Pulmonary artery endothelial cell (primary cell): ENCODE results near the gene HDGFL3. TPM values are rescaled to one million over a fixed set of nuclear protein-coding genes. Genes with fewer than 3 reads are reported as not detected.
A peak's percentile ranks its signal among the peaks of the same experiment; 100 is the strongest.
"Not testable (repeated sequence)": the region's sequence is repeated elsewhere in the genome, so short reads cannot be mapped to it uniquely, and the experiment has no call there.

Experiments
- DNase-seq: peaks from one replicate; pipeline ENCODE4 v3.0.0-alpha.2; 2011; ENCODE audit warnings: low read depth, low spot score
- total RNA-seq: library from RNA; depleted of rRNA; stranded (reverse); fragments of >200 nt; gene quantifications from 2 replicates; pipeline ENCODE4 v1.2.3, GENCODE V29; 2014

The HDGFL3 gene
- total RNA-seq, 1 donor from 2014 or later = 86.5 TPM

DNA sequence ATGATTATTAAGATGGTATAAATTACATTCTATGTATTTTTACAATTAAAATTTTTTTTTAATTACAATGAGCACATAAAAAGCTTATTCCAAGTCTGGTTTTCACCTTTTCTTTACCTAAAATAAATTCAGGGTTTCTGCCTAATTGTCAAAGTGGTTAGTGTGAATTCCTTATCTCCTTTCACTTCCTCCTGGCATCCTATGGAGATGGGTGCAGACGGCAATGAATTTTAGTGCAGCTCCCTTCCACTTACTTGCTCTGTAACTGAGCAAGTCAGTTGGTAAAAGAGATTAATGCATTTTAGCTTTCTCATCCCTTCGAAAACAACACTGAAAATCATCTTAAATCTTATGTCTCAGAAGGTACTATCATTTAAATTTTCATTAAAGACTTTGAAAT lies 13.1 kb downstream of the HDGFL3 start:
- DNase-seq = no peak

DNA sequence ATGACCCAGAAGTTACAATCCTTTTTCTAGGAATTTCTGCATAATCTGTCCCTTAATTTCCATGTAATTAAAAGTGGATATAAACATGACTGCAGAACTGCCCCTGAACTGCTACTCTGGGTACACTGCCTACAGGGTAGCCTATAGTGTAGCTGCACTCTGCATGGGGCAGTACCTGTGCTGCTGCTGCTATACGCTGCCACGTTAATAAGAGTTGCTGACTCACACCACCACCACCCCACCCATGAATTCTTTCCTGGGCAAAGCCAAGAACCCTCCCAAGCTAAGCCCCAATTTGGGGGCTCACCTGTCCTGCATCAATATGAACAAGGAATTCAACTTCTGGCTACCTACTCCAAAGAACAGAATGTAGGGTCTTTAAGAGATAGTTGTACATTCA lies 13.9 kb downstream of the HDGFL3 start:
- no peak for DNase-seq

DNA sequence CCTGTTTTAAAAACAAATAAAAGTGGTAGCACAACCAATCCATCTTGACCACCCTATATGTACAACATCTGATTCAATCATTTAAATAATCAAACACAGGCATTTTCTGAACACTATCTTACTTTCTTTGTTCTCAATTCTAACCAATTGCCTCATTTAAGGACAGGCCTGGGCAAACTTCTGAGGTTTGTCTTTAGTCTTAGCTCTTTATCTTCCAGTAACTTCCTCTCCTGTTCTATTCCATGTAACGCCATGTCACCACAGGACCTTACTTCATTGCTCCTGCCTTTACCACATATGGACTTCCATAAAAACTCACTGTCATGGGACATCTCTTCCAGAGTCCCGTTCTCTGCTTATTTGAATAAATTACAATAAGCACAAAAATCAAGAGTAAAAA lies 14.9 kb downstream of the HDGFL3 start:
- no peak for DNase-seq

DNA sequence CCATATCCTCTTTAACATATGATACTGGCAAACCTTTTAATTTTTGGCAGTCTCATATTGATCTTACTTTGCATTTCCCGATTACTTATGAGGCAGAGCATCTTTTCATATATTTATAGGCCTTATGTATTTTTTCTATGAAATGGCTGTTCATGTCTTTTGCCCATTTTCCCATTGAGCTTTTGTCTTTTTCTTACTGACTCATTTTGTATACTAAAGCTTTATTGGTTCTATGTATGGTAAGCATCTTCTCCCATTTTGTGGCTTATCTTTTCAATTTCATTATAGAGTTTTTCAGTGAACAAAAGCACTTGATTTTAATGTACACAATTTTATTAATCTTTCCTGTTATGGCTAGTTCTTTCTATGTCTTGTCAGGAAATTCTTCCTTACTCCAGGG lies 17.2 kb downstream of the HDGFL3 start:
- no peak for DNase-seq

DNA sequence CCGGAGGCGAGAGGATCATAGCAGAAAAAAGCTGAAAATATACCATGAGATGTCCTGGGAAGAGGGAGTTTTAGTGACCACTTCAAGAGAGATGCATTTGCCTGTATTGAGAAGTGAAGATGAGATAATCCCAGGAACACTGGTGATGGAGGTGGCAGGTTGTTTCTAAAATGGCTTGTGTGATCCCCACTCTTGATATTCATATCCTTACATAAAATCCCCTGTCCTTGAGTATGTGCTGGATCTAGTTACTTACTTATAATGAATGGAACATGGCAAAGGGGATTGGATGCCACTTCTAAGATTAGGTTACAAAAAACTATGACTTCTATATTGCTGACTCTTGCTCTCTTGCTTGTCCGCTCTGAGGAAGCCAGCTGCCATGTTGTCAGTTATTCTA lies 22.1 kb downstream of the HDGFL3 start:
- DNase-seq = no peak

DNA sequence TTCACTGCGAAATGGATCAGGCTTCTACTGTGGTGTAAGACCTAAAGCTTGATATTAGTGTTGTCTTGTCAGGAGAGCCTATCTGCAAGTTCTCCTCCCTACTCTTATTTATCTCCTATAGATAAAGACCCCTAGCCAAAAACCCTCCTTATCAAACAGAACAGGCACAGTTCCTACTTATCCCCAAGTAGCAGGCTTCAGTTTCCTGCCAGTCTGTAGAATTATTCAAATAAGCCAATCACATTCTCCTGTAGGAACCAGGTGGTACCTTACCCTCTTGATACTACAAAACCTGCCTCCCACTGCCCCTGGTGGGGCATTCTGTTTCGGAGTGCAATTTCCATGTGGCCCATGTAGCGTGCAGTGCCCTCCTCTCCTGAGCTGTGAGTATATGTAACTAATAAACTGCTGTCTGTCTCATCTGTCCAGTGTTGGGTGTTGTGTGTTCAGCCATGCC lies 28.7 kb downstream of the HDGFL3 start:
- DNase-seq = no peak

DNA sequence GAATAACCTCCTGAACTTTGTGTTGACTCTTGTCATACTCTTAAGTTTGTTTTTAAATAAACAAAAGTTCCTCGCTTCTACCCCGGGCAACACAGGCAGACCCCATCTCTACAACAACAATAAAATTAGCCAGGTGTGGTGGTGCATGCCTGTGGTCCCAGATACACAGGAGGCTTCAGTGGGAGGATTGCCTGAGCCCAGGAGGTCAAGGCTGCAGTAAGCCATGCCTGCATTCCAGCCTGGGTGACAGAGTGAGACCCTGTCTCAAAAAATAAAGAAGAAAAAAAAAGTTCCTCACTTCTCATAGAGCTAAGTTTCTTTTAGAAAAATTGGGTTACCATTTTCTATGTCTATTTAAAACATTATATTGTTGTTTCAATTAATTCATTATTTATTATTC lies 29.2 kb downstream of the HDGFL3 start:
- no peak for DNase-seq

DNA sequence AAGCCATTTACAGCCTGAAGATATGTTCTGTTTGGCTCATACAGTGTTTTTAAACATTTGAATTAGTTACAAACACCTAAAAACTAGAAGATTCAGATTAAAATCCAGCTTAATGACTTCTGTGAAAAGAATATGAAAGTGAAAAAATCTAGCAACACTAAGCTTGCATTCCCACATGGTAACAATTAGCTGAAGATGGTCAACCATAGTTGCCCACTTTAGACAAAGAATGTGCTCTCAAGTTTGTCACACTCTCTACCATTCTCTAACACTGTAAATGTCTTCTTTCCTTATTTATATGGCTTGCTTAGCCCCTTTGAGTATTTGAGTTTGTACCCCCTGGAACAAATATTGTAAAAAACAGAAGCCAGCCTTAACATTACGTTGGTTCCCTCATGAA lies 32.7 kb downstream of the HDGFL3 start:
- no peak for DNase-seq

DNA sequence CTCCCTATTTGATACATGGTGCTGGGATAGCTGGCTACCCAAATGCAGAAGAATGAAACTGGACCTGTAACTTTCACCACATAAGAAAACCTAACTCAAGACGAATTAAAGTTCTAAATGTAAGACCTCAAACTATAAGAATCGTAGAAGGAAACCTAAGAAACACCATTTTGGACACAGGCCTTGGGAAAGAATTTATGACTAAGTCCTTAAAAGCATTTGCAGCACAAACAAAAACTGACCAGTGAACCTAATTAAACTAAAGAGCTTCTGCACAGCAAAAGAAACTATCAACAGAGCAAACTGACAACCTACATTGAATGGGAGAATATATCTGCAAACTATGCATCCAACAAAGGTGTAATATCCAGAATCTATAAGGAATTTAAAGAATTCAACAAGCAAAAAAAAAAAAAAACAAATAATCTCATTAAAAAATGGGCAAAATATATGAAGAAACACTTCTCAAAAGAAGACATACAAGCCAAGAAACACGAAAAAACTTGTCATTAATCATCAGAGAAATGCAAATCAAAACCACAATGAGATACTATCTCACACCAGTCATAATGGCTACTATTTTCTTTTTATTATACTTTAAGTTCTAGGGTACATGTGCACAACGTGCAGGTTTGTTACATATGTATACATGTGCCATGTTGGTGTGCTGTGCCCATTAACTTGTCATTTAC lies 37.0 kb downstream of the HDGFL3 start:
- no peak for DNase-seq

DNA sequence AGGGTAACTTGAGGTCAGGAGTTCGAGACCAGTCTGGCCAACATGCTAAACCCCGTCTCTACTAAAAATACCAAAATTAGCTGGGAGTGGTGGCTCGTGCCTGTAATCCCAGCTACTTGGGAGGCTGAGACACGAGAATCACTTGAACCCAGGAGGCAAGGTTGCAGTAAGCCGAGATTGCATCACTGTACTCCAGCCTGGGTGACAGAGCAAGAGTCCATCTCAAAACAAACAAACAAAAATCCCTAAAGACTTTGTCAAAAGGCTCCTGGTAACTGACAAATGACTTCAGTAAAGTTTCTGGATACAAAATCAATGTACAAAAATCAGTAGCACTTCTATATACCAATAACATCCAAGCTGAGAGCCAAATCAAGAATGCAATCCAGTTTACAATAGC lies 38.0 kb downstream of the HDGFL3 start:
- DNase-seq = not testable (repeated sequence)

DNA sequence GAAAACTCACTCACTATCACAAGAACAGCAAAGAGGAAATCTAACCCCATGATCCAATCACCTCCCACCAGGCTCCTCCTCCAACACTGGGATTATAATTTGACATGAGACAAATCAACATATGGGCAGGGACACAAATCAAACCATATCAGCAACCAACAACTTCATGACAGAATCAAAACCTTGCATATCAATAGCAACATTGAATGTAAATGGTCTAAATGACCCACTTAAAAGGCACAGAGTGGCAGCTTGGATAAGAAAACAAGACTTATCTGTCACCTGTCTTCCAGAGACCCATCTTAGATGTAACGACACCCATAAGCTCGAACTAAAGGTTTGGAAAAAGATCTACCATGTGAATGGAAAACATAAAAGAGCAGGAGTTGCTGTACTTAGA lies 40.8 kb downstream of the HDGFL3 start:
- no peak for DNase-seq

DNA sequence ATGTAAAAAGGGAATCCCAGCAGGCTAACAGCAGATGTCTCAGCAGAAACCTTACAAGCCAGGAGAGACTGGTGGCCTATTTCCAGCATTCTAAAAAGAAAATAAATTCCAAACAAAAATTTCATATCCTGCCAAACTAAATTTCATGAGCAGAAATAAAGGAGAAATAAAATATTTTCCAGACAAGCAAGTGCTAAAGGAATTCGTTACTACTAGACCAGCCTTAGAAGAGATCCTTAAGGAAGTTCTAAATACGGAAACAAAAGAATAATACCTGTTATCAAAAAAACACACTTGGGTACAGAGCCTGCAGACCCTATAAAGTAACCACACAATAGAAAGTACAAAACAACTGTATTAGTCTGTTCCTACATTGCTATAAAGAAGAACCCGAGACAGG lies 41.4 kb downstream of the HDGFL3 start:
- no peak for DNase-seq

DNA sequence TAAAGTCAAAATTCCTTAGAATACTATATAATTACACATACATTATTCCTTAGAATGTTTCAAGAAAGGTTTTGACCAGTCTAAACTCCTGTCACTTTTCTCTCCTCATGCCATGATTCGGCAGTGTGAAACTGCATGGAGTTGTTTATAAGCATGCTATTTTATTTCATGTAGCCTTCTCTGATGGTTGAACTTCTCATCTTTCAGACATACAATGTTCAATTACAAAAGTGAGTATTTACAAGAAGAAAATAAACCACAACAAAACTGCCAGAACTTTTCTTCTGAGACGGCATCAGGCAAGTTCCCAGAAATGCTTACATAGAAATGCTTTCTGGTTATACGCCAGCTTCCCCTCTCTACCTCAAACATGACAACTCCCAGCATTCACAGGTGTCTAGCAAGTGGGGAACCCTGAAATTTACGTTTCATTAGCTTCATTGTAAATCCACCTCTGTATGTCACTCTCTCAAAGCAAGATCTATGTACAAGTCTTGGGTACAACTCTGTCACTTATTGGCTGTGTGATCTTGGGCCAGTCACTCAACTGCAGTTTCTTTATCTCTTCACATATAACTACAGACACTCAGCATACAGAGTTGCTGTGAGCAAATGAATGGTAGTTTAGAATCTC lies 42.7 kb downstream of the HDGFL3 start:
- DNase-seq = no peak

DNA sequence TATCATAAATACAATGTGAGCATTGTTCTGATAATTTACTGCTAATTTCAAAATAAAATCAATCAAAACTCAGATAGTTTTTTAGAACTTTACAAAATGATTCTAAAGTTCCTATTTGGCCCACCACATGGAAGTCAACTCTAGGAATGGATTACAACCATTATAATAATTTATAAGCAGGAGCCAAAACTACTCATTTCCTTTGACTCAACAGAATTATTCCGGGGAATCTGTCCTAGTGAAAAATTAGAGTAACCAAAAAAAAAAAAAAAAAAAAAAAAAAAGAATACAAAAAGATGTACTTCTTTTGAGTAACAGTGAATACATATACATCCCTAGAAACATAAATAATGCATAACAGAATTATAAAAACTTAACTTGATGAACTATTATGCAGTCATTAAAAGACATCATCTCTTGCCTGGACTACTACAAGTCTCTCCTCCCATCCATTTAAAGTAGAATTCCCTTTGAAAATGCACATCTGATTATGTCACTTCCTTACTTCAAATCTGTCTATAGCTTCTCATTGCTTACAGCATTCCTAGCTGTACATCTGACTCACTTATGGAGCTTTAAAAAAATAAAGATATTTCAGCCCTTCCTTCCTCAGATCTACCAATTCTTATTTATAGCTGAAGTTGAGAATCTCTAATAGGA lies 43.4 kb downstream of the HDGFL3 start:
- peak; percentile 39 for DNase-seq

DNA sequence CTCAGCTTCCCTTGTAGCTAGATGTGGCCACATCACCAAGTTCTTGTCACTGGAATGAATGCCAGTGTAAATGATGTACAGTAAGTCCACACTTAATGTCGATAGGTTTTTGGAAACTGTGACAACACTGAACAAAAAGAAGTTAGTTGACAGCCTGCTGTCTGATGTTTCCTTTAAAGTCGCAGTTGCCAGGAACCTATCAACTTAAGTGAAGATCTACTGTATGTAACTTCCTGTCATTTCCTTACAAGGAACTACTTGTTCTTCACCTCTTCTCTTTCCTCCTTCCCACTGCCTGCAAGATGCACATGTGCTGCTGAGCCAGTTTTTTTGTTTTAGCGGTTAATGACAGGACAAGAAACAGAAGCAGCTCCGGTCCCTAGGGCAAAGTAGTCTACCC lies 44.6 kb downstream of the HDGFL3 start:
- DNase-seq = no peak

DNA sequence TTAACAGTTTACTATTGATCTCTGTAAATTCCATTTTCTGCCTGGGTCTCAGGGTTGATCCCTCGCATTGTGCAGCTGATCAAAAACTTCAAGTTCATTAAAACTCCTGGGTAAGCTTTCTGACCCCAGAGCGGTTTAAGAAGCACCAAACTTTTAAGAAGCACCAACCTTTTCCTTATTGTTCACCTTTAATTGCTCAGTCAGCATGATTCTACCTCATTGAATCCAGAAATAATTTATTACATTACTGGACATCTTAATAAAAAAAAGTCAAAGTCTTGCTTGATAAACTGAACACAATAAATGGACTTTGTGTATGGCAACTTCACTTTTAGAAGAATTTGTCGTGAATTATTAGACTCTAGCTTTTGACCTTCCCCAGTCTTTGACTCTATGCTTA lies 46.9 kb downstream of the HDGFL3 start:
- no peak for DNase-seq

DNA sequence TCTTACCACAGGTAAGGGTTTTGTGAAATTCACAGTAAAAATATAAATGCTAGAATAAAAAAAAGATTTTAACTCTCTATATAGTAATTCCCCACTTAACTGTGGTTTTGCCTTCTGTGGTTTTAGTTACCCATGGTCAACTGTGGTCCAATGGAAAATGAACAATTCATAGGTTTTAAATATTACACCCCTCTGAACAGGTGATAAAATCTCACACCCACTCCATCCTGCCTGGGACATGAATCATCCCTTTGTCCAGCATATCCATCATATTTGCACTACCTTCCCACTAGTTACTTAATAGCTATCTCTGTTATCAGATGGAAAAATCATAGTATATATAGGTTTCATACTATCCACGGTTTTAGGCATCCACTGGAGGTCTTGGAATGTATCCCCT lies 49.2 kb downstream of the HDGFL3 start:
- DNase-seq = no peak

DNA sequence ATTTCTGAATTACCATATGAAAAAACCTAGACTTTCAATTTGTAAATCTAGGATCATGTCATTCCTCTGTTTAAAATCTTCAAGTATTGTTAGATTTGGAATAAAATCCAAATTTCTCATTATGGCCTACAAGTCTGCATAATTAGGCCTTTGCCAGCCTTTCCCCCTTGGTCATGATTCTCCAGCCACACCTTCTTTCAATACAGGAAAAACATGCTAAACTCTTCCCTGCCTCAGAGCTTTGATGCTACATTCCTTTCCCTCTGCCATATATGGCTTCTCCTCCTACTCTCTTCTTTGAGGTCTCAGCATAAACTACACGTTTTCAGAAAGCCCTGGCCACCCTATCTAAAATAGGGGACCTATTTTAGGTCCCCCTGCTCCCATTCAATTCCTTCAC lies 51.7 kb downstream of the HDGFL3 start:
- no peak for DNase-seq

DNA sequence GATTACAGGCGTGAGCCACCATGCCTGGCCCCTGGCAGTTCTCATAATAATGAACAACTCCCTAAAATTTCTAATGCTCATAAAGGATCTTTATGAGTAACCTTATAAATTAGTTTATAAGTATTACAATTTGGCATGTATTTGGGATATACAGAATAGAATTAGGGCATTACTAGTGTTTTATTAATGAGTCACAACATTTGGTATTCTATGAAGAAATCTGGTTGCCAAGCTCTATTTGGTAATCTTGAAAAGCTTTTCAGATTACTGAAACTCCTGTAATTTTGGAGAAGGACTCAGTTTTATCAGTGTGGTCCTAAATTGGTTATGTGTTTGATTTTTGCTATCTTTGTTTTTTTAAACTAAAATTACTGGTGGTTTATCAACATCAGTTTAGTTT lies 54.3 kb downstream of the HDGFL3 start:
- DNase-seq = no peak

DNA sequence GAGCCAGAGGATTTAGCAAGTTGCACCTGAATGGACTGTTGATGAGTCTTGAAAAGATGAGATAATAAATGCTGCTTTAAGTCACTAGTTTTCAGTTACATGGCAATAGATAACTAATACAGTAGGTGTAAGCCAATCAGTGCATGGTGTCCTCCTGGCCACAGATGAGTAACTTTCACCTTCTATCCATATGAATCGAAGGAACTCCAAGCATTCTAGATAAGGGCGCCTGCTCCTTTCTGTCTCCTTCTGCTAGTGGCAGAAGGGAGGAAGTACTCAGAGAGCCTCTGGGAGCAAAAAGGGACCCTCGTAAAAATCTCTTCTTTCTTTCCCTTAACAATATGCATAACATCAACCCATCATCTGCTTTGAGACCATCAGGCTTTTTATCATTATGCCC lies 62.9 kb downstream of the HDGFL3 start:
- no peak for DNase-seq

DNA sequence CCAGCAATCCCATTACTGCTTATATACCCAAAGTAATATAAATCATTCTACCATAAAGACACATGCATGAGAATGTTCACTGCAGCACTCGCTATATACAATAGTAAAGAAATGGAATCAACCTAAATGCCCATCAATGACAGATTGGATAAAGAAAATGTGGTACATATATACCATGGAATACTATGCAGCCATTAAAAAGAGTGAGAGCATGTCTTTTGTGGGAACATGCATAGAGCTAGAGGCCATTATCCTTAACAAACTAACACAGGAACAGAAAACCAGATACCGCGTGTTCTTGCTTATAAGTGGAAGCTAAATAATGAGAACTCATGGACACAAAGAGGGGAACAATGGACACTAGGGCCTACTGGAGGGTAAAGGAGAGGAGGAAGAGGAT lies 65.5 kb downstream of the HDGFL3 start:
- DNase-seq = not testable (repeated sequence)

DNA sequence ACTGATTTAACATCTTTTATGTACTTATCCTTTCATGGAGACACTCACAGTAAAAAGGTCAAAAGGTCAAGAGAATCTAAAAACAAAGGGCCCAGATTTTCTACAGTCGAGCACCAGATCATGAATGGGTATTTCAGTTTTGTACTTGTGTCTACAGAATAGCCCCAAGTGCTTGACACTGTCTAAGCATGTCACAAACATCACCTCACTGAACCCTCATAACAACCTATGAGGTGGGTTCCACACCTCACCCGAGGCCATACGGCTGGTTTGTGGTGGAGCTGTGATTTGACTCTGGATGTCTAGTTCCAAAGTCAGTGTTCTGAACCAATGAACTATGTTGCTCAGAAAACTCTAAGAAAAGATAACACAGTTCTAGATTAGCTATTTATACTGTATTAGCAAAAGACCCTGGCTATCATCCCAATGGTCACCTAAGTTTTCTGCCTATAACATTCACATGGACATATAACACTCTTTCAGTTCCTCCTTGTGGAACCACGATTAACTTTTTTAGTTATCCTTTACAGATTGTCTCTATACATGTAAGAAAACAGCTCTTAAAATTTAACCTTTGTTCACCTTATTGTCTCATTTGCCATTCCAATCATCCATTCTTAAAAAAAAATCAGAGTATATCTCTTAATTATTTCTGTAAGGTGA lies 74.6 kb downstream of the HDGFL3 start:
- DNase-seq = no peak
